Endometrium (tissue), 2 donors: ENCODE data around the gene TUBA1A.
"Not testable (repeated sequence)": the region's sequence is repeated elsewhere in the genome, so short reads cannot be mapped to it uniquely, and the experiment has no call there.

ENCODE experiments used
- FAIRE-seq: peaks from 2 replicates; lab custom pipeline; 2012; peaks lifted over from hg19 to GRCh38; lab: Jason Lieb, UNC
- donor health status: control.
- donor health status: control.

The TUBA1A gene

DNA sequence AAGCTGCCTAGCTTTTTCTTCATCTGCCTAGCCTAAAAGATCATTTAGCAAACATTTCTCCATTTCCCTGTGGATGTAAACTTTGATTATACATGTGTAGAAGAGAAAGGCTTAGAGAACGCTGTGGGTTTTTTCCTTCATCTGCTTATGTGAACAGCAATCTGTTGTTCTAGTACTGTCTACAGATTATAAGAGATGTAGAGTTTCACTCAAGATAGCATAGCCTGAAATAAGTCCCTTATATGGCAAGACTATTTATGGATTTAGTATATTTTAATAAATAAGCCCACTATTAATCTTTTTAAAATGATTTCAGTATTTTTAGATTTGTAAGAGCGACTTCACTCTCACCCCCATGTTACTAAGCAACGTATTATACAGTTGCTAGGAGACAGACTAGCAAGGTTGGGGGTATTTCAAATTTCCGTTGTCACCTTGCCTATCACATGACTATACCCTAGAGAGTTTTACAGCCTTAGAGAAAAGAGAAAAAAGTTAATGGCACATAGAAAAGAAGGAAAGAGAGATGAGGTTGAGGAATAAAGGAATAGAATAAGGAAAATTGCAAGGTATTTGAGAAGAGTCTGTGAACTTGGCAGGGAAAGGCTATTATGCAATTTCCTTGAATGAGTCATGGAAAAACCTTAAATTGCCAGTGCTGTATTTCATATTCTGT, 12.2 kb upstream of the TUBA1A start:
- FAIRE-seq = peak; percentile 82

DNA sequence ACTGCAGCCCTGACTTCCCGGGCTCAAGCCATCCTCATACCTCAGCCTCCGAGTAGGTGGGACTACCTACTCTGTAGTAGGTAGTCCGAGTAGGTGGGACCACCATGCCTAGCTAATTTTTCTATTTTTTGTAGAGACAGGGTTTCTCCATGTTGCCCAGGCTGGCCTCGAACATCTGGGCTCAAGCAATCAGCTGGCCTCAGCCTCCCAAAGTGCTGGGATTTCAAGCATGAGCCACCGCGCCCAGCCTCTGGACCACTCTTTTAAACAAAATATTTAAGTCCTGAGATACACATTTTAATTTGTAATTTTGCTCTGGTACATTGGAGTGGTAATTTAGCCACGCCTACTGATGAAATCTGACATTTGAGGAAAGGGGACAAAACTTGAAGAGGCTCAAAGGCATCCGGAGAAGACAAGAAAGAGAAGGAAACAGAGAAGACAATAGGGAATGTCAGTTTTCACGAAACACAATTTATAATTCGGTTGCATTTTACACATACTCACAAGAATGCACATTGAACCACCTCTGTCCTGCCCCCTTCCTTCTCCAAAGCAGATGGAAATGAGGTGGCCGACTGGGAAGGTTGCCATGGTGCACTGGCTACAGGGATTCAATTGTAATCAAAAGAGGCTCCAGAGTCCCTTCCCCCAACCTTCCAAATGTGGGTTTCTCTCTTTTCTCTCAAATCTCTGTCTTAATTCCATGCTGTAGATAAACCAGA, 9.7 kb upstream of the TUBA1A start:
- FAIRE-seq = no peak

GRCh38 chr12:49197256-49197655, 8.4 kb upstream of the TUBA1A start:
- FAIRE-seq = no peak

DNA sequence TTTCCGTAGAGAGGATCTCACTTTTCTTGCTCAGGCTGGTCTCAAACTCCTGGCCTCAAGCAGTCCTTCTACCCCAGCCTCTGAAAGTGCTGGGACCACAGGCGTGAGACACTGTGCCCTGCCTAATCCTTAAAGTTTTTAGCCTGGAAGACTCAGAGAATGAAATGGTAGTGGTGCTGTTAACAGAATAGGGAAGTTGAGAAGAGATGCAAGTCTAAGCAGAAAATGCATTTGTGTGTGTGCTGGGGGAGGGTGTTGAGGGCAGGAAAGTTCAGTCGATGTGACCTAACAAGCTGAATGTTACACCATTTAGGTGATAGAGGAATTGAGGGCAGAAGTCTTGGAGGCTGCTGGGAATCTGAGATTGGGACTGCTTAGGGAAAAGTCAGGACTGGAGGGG, 6.9 kb upstream of the TUBA1A start:
- no peak for FAIRE-seq

- not testable (repeated sequence) for FAIRE-seq
These were observed 4.9 kb upstream of the TUBA1A start for GRCh38 chr12:49193746-49194145.

GRCh38 chr12:49191498-49191897, 2.6 kb upstream of the TUBA1A start:
- FAIRE-seq = not testable (repeated sequence)

DNA sequence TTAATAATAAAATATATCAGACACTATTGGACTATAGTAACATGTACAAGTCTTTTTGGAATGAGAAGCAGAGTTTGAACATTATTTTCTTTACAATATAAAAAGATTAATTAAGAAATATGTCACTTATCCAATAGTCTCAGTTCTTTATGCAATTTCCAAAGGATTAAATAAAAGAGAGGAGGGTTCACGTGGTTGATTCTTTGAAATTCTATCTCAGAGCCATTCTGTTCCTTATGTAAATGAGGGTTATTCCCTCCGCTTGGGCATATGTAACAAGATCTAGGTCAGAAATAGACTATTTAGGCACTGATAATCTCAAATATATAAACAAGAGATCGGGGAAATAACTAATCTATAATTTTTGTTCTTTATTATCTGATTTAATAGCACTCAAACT, 2.1 kb upstream of the TUBA1A start:
- FAIRE-seq = no peak

- FAIRE-seq = no peak
These were observed 1.1 kb upstream of the TUBA1A start for GRCh38 chr12:49189731-49190716.

- FAIRE-seq = no peak
These were observed 522 bp downstream of the TUBA1A start for GRCh38 chr12:49188201-49188915.

DNA sequence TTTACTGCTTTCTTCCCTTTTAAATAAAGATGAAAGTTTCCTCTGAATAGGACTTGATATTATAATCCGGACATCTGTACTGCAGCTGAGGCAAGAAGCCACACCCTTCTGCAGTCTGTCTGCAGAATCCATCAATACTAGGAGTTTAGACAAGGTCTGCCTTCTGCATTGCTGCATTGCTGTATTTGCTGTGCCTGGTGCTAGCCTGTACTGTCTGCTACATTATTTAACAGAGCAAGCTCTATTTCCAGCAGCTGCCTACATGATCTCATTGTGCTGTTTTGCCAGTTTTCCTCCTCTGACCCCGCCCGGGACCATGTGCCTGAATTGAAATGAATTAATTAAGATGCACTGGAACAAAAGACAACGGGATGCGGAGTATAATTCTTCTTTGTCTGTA, 1.7 kb downstream of the TUBA1A start:
- FAIRE-seq = no peak

- not testable (repeated sequence) for FAIRE-seq
These were observed 2.6 kb downstream of the TUBA1A start for GRCh38 chr12:49186307-49186706.

DNA sequence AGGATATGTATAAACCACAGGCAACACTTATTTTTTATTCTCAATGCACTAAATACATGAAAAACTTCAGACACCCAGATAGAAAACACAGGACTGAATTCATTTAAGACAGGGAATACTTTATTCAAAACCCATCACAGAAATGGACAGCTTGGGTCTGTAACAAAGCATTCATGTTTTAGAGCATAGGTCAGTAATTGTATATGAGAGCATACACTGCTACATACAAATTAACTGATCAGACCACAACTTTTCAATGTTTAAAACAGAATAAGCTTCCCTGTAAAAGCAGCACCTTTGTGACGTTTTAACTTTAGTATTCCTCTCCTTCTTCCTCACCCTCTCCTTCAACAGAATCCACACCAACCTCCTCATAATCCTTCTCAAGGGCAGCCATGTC, 4.2 kb downstream of the TUBA1A start:
- not testable (repeated sequence) for FAIRE-seq

GRCh38 chr12:49183214-49183950, 5.5 kb downstream of the TUBA1A start:
- FAIRE-seq = not testable (repeated sequence)

DNA sequence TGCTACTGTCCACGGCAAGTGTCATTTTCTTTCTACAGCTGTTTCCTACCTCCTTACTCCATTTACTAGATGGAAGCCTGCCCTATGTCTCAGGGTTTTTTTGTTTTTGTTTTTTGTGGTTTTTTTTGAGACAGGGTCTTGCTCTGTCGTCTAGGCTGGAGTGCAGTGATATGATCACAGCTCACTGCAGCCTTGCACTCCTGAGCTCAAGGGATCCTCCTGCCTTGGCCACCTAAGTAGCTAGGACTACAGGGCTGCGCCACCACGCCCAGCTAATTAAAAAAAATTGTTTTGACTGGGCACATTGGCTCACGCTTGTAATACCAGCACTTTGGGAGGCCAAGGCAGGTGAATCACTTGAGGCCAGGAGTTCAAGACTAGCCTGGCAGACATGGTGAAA, 14.7 kb downstream of the TUBA1A start:
- FAIRE-seq = no peak

DNA sequence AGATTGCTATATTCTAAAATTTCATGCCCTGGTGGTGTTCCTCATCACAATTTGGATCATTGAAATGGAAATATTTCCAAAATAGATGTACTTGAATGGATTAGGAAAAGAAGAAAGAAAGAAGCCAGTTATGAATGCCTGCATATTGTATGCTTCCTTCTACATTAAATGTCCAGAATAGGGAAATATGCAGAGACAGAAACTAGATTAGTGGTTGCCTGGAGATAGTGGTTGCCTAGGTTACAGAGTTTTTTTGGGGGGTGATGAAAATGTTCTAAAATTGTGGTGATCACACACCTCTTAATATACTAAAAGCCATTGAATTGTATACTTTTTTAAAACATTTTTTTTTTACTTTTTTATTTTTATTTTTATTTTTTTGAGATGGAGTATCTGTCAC, 18.0 kb downstream of the TUBA1A start:
- no peak for FAIRE-seq

DNA sequence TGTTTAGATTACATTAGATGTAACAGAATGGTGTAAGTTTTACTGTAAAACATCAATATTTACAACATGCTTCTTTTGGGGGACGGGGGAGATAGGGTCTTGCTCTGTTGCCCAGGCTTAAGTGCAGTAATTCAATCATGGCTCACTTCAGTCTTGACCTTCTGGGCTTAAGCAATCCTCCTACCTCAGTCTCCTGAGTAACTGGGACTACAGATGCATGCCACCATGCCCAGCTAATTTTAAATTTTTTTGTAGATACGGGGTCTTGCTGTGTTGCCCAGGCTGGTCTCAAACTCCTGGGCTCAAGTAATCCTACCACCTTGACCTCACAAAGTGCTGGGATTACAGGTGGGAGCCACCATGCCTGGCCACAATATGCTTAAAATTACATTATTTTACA, 23.8 kb downstream of the TUBA1A start:
- no peak for FAIRE-seq

DNA sequence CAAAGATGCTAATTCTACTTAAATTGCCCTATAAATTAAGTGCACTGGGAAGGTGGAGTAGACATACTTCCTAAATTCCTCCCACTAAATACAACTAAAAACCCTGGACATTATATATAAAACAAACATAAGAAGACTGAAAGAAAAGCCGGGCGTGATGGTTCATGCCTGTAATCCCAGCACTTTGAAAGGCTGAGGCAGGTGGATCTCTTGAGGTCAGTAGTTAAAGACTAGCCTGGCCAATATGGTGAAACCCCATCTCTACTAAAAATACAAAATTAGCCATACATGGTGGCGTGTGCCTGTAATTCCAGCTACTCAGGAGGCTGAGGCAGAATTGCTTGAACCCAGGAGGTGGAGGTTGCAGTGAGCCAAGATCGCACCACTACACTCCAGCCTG, 27.0 kb downstream of the TUBA1A start:
- not testable (repeated sequence) for FAIRE-seq

GRCh38 chr12:49161092-49161795, 27.6 kb downstream of the TUBA1A start:
- no peak for FAIRE-seq

DNA sequence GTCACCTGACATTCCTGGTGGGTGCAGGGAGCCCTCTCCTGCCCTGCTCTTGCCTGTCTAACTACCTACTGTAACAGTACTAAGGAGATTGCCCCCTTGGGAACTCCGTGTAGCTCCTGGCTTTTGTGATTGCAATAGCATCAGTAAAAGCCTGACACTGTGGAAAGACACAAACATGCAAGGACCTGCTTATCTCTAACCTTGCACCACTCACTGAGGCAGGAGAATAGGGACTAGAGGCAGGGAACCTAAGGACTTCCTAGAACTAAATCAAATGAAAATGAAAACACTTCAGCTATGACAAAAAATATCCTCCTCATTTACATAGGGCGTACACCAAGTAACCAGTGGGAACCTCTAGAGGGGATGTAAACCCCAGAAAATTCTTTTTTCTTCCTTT, 28.5 kb downstream of the TUBA1A start:
- FAIRE-seq = no peak

- no peak for FAIRE-seq
These were observed 34.7 kb downstream of the TUBA1A start for GRCh38 chr12:49154221-49154620.

GRCh38 chr12:49147384-49147783, 41.5 kb downstream of the TUBA1A start:
- FAIRE-seq = no peak
